GM19324 (cell line): Measurements from ENCODE around the gene ZDHHC11B.

ENCODE experiments used
- ATAC-seq: cut with Tn5 transposase; IDR thresholded peaks from one replicate; pipeline ENCODE4 v1.9.1; 2021; ENCODE audit warnings: mild to moderate bottlenecking, moderate library complexity; ENCODE audit not compliant: unreplicated experiment, low FRiP score

ZDHHC11B gene

GRCh38 chr5:663436-664342 is 120.8 kb downstream of the ZDHHC11B start:
- no peak for ATAC-seq

- no peak for ATAC-seq
Measured at GRCh38 chr5:662751-663435, 121.6 kb downstream of the ZDHHC11B start.

- no peak for ATAC-seq
Measured at GRCh38 chr5:661891-662750, 122.4 kb downstream of the ZDHHC11B start.

DNA sequence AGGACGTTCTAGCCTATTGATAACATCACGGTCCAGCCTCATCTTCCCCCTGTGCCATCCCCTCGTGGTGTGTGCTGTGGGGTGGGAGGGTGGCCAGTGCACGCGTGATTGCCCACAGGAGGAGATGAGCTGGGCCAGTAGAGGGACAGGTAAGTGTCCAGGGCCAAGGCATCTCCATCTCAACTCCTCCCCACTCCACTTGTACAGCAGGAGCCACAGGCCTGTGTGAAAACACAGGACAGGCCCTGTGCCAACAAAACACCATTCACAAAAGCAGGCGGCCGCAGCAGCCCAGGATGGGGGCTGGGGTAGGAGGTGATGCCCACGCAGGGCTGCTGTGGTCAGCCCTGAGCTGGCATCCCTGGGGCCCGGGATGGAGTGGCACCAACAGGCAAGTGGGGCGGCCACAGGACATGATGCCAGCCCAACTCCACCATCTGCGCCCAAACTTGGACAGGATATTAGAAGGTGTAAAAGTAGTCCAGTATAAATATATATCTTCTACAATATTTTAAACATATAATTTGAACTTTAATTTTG is 124.0 kb downstream of the ZDHHC11B start:
- no peak for ATAC-seq
